ENCODE measurements around the gene WDR12.
"Not testable (repeated sequence)": the region's sequence is repeated elsewhere in the genome, so short reads cannot be mapped to it uniquely, and the experiment has no call there.

The WDR12 gene

GRCh38 chr2:202883987-202884675 lies 27.3 kb downstream of the WDR12 start:
- Histone ChIP-seq H3K27me3 (ENCODE audit: control insufficient read depth, insufficient read depth, low read length) (no peaks in the 10 kb centered on the region), H3K9me3 (ENCODE audit: control insufficient read depth, insufficient read depth, low read depth, low read length) (no peaks in the 10 kb centered on the region), H3K27ac (ENCODE audit: low read depth, low read length) (no peak overlapping the region), H3K4me1 (ENCODE audit: control insufficient read depth, insufficient read depth, low read length) (no peaks in the 10 kb centered on the region), H3K36me3 (ENCODE audit: control insufficient read depth, insufficient read depth, low read length) (peaks cover 82% of the 10 kb centered on the region), H3K4me3 (ENCODE audit: low read depth, low read length) (no peak overlapping the region), H3K9ac (ENCODE audit: low read length) (no peak overlapping the region)

GRCh38 chr2:202881570-202881969 lies 29.9 kb downstream of the WDR12 start:
- Histone ChIP-seq H3K9me3 (ENCODE audit: control insufficient read depth, insufficient read depth, low read depth, low read length) (no peaks in the 10 kb centered on the region), H3K9ac (ENCODE audit: low read length) (no peak overlapping the region), H3K27me3 (ENCODE audit: control insufficient read depth, insufficient read depth, low read length) (no peaks in the 10 kb centered on the region), H3K36me3 (ENCODE audit: control insufficient read depth, insufficient read depth, low read length) (peaks cover 69% of the 10 kb centered on the region), H3K4me3 (ENCODE audit: low read depth, low read length) (no peak overlapping the region), H3K27ac (ENCODE audit: low read depth, low read length) (no peak overlapping the region), H3K4me1 (ENCODE audit: control insufficient read depth, insufficient read depth, low read length) (no peaks in the 10 kb centered on the region)

GRCh38 chr2:202877699-202878098 lies 33.8 kb downstream of the WDR12 start:
- H3K36me3 ChIP-seq (ENCODE audit: control insufficient read depth, insufficient read depth, low read length), result peaks cover 42% of the 10 kb centered on the region
- H3K4me1 ChIP-seq (ENCODE audit: control insufficient read depth, insufficient read depth, low read length), result no peaks in the 10 kb centered on the region
- no peak overlapping the region for H3K27ac ChIP-seq (ENCODE audit: low read depth, low read length)
- no peak overlapping the region for H3K9ac ChIP-seq (ENCODE audit: low read length)
- H3K4me3 ChIP-seq (ENCODE audit: low read depth, low read length), result no peak overlapping the region
- no peaks in the 10 kb centered on the region for H3K27me3 ChIP-seq (ENCODE audit: control insufficient read depth, insufficient read depth, low read length)
- H3K9me3 ChIP-seq (ENCODE audit: control insufficient read depth, insufficient read depth, low read depth, low read length), result no peaks in the 10 kb centered on the region

- no peak within 1 kb of the TSS for H3K27ac ChIP-seq (ENCODE audit: low read depth, low read length)
Measured at GRCh38 chr2:202871300-202872141, 40.0 kb downstream of the WDR12 start, which contains the start of gene ICA1L. TSS of gene ICA1L (minus strand) at chr2:202871766. CDS start at chr2:202829009, 42,757 bp downstream.

GRCh38 chr2:202870431-202871299 lies 40.8 kb downstream of the WDR12 start:
- Histone ChIP-seq H3K27ac (ENCODE audit: low read depth, low read length) (no peak overlapping the region), H3K4me1 (ENCODE audit: control insufficient read depth, insufficient read depth, low read length) (no peaks in the 10 kb centered on the region), H3K36me3 (ENCODE audit: control insufficient read depth, insufficient read depth, low read length) (no peaks in the 10 kb centered on the region), H3K9ac (ENCODE audit: low read length) (peak overlapping the region; percentile 67), H3K4me3 (ENCODE audit: low read depth, low read length) (peak overlapping the region; percentile 86), H3K27me3 (ENCODE audit: control insufficient read depth, insufficient read depth, low read length) (no peaks in the 10 kb centered on the region), H3K9me3 (ENCODE audit: control insufficient read depth, insufficient read depth, low read depth, low read length) (no peaks in the 10 kb centered on the region)

More at GRCh38 chr2:202871300-202872141, 40.0 kb downstream of the WDR12 start, which contains the start of gene ICA1L:
- no peaks in the 10 kb centered on the region for H3K4me1 ChIP-seq (ENCODE audit: control insufficient read depth, insufficient read depth, low read length)
- peak within 1 kb of the TSS; percentile 67 for H3K9ac ChIP-seq (ENCODE audit: low read length)
- no peaks in the 10 kb centered on the region for H3K9me3 ChIP-seq (ENCODE audit: control insufficient read depth, insufficient read depth, low read depth, low read length)
- no peaks in the 10 kb centered on the region for H3K27me3 ChIP-seq (ENCODE audit: control insufficient read depth, insufficient read depth, low read length)
- peak within 1 kb of the TSS; percentile 86 for H3K4me3 ChIP-seq (ENCODE audit: low read depth, low read length)
- no peaks in the 10 kb centered on the region for H3K36me3 ChIP-seq (ENCODE audit: control insufficient read depth, insufficient read depth, low read length)

GRCh38 chr2:202861987-202862386 lies 49.5 kb downstream of the WDR12 start:
- H3K27ac ChIP-seq (ENCODE audit: low read depth, low read length), result no peak overlapping the region
- no peaks in the 10 kb centered on the region for H3K36me3 ChIP-seq (ENCODE audit: control insufficient read depth, insufficient read depth, low read length)
- no peak overlapping the region for H3K9ac ChIP-seq (ENCODE audit: low read length)
- no peaks in the 10 kb centered on the region for H3K9me3 ChIP-seq (ENCODE audit: control insufficient read depth, insufficient read depth, low read depth, low read length)
- H3K4me3 ChIP-seq (ENCODE audit: low read depth, low read length), result no peak overlapping the region
- H3K4me1 ChIP-seq (ENCODE audit: control insufficient read depth, insufficient read depth, low read length), result no peaks in the 10 kb centered on the region
- no peaks in the 10 kb centered on the region for H3K27me3 ChIP-seq (ENCODE audit: control insufficient read depth, insufficient read depth, low read length)

- Histone ChIP-seq H3K9ac (ENCODE audit: low read length) (no peak overlapping the region), H3K4me3 (ENCODE audit: low read depth, low read length) (no peak overlapping the region), H3K4me1 (ENCODE audit: control insufficient read depth, insufficient read depth, low read length) (no peaks in the 10 kb centered on the region), H3K36me3 (ENCODE audit: control insufficient read depth, insufficient read depth, low read length) (no peaks in the 10 kb centered on the region), H3K27ac (ENCODE audit: low read depth, low read length) (no peak overlapping the region), H3K9me3 (ENCODE audit: control insufficient read depth, insufficient read depth, low read depth, low read length) (no peaks in the 10 kb centered on the region), H3K27me3 (ENCODE audit: control insufficient read depth, insufficient read depth, low read length) (no peaks in the 10 kb centered on the region)
Measured at GRCh38 chr2:202858601-202859000, 52.9 kb downstream of the WDR12 start.

- H3K9ac ChIP-seq (ENCODE audit: low read length), result peak overlapping the region; percentile 33
- H3K27ac ChIP-seq (ENCODE audit: low read depth, low read length), result not testable (repeated sequence)
Measured at GRCh38 chr2:202849343-202849742, 62.1 kb downstream of the WDR12 start.

GRCh38 chr2:202848813-202849212 lies 62.7 kb downstream of the WDR12 start:
- Histone ChIP-seq H3K4me1 (ENCODE audit: control insufficient read depth, insufficient read depth, low read length) (no peaks in the 10 kb centered on the region; the same call in 1 of the 2 replicates), H3K27me3 (ENCODE audit: control insufficient read depth, insufficient read depth, low read length) (no peaks in the 10 kb centered on the region), H3K9ac (ENCODE audit: low read length) (peak overlapping the region; percentile 33), H3K27ac (ENCODE audit: low read depth, low read length) (no peak overlapping the region), H3K36me3 (ENCODE audit: control insufficient read depth, insufficient read depth, low read length) (no peaks in the 10 kb centered on the region), H3K9me3 (ENCODE audit: control insufficient read depth, insufficient read depth, low read depth, low read length) (no peaks in the 10 kb centered on the region), H3K4me3 (ENCODE audit: low read depth, low read length) (no peak overlapping the region)

More at GRCh38 chr2:202849343-202849742, 62.1 kb downstream of the WDR12 start:
- H3K9me3 ChIP-seq (ENCODE audit: control insufficient read depth, insufficient read depth, low read depth, low read length); H3K4me3 ChIP-seq (ENCODE audit: low read depth, low read length); H3K27me3 ChIP-seq (ENCODE audit: control insufficient read depth, insufficient read depth, low read length); H3K4me1 ChIP-seq (ENCODE audit: control insufficient read depth, insufficient read depth, low read length); H3K36me3 ChIP-seq (ENCODE audit: control insufficient read depth, insufficient read depth, low read length): not testable (repeated sequence)

GRCh38 chr2:202847693-202848524 lies 63.6 kb downstream of the WDR12 start:
- Histone ChIP-seq H3K27ac (ENCODE audit: low read depth, low read length) (no peak overlapping the region), H3K4me3 (ENCODE audit: low read depth, low read length) (no peak overlapping the region), H3K4me1 (ENCODE audit: control insufficient read depth, insufficient read depth, low read length) (no peaks in the 10 kb centered on the region; the same call in 1 of the 2 replicates), H3K27me3 (ENCODE audit: control insufficient read depth, insufficient read depth, low read length) (no peaks in the 10 kb centered on the region), H3K36me3 (ENCODE audit: control insufficient read depth, insufficient read depth, low read length) (no peaks in the 10 kb centered on the region), H3K9ac (ENCODE audit: low read length) (no peak overlapping the region), H3K9me3 (ENCODE audit: control insufficient read depth, insufficient read depth, low read depth, low read length) (peaks cover 2% of the 10 kb centered on the region; the same call in 1 of the 2 replicates)

Measured in HUES6 (cell line).